Subcutaneous preadipocyte (primary cell): ENCODE data around the gene NAGPA. TPM values are rescaled to one million over a fixed set of nuclear protein-coding genes. Genes with fewer than 3 reads are reported as not detected.

Source experiments
- total RNA-seq: library from RNA; depleted of rRNA; stranded (reverse); fragments of >200 nt; gene quantifications from 2 replicates; pipeline ENCODE4 v1.2.3, GENCODE V29; 2012

The NAGPA gene
- total RNA-seq, result 13.6 and 18.2 TPM in 2 replicates

GRCh38 chr16:5033256-5034166 is at the start of gene NAGPA:
NAGPA (minus strand) TSS chr16:5033935; CDS start chr16:5033914, 21 bp downstream.

GRCh38 chr16:5071681-5072333 is 38.1 kb upstream of the NAGPA start, which contains the start of gene ALG1:
ALG1 (plus strand) TSS chr16:5071843; CDS start chr16:5071850, 7 bp downstream.

GRCh38 chr16:5065813-5066212 is 32.1 kb upstream of the NAGPA start, which contains the start of gene C16orf89:
C16orf89 (minus strand) TSS chr16:5065956; CDS start chr16:5065908, 48 bp downstream.

Other genes starting within 250 kb of the NAGPA start
- gene SEPTIN12, start 245.6 kb downstream of the NAGPA start, total RNA-seq, result not detected in 2 replicates
- gene SMIM22, start 238.6 kb downstream of the NAGPA start, total RNA-seq, result not detected in 2 replicates
- 8.4 and 9.6 TPM in 2 replicates for gene ROGDI, start 231.3 kb downstream of the NAGPA start, total RNA-seq
- gene GLYR1, start 186.6 kb downstream of the NAGPA start, total RNA-seq, result 37.5 and 64.1 TPM in 2 replicates
- 23.1 and 35.4 TPM in 2 replicates for gene UBN1, start 186.5 kb downstream of the NAGPA start, total RNA-seq
- gene PPL, start 96.8 kb downstream of the NAGPA start, total RNA-seq, result 63.1 and 90.0 TPM in 2 replicates
- 0.59 and 1.1 TPM in 2 replicates for gene SEC14L5, start 75.6 kb downstream of the NAGPA start, total RNA-seq
- not detected in 2 replicates for gene C16orf89, start 32.0 kb upstream of the NAGPA start, total RNA-seq
- 29.4 and 33.2 TPM in 2 replicates for gene ALG1, start 37.9 kb upstream of the NAGPA start, total RNA-seq
- 17.6 and 21.1 TPM in 2 replicates for gene EEF2KMT, start 63.9 kb upstream of the NAGPA start, total RNA-seq